GM23248 (cell line): ENCODE measurements around the gene CCDC183.

Experiments used
- EZH2 ChIP-seq: fragments of 200-600 bp; sonication (generic); IDR thresholded peaks from 2 replicates; pipeline ENCODE4 v1.6.1; 2018; ENCODE audit warnings: antibody characterized with exemption, mild to moderate bottlenecking; ENCODE audit not compliant: insufficient read depth, poor library complexity, severe bottlenecking
- EZH2phosphoT487 ChIP-seq: fragments of 200-600 bp; sonication (generic); IDR thresholded peaks from 2 replicates; pipeline ENCODE4 v1.6.1; 2018; ENCODE audit warnings: antibody characterized with exemption, moderate library complexity, mild to moderate bottlenecking, low read depth; ENCODE audit not compliant: insufficient read depth

GRCh38 chr9:136829981-136830885, 34.1 kb downstream of the CCDC183 start:
- no peak for TF ChIP-seq EZH2
- no peak for TF ChIP-seq EZH2phosphoT487
